ENCODE results near the gene SESN1.

SESN1 gene

DNA sequence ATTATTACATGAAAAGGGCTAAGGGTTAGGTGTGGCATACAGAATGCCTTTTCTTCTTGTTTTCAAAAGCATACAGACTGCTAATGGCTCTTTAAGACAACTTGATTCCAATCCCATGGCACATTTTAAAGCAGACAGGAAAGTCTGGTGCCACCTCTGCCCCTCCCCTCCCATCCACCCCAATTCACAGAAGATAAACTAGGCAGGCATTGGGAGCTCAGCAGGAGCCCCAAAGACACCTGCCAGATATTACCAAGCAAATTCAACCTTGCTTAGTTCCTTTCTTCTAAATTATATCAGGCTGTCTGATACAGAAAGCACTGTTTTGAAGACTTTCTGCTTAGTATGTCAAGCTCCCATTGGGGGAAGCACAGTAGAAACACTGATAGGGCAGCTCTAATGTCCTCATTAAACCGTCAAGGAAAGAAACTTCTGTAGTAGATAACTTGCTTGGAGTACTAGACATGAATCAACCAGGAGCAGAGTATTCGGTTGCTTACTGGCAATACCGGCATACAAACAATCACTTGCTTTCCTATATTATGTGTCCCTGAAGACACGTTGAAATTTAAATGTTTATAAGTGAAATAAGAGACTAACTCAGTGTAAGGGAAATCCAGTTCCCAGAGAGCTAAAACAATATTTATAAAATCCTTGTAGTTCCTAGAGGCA is 13.0 kb downstream of the SESN1 start:
- Histone ChIP-seq H3K27ac (ENCODE audit: low read depth, low read length, severe bottlenecking) (no peak overlapping the region), H3K4me1 (ENCODE audit: control insufficient read depth, insufficient read depth, low read length, poor library complexity, severe bottlenecking) (no peaks in the 10 kb centered on the region), H3K9me3 (ENCODE audit: control insufficient read depth, low read length) (no peaks in the 10 kb centered on the region), H3K4me3 (ENCODE audit: extremely low read depth, insufficient read depth, low read length, poor library complexity, severe bottlenecking) (no peak overlapping the region), H3K36me3 (ENCODE audit: control insufficient read depth, insufficient read depth, low read length) (no peaks in the 10 kb centered on the region)
- 80 to 93% methylated on average over 1 to 3 of the region's 4 CpGs for WGBS, 2 experiments (ENCODE audit: insufficient coverage in 2 of 2)

DNA sequence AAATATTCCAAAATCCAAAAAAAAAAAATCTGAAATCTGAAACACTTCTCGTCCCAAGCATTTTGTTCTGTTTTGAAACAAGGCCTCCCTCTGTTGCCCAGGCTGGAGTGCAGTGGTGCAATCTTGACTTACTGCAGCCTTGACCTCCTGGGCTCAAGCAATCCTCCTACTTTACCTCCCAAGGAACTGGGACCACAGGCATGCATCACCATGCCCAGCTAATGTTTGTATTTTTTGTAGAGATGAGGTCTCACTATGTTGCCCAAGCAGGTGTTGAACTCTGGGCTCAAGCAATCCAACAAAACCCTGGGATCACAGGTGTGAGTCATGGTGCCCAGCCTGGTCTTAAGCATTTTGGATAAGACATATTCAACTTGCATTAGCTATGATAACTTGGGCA is 13.6 kb downstream of the SESN1 start:
- 77 to 80% methylated on average over 1 of the region's 1 CpG for WGBS, 2 experiments (ENCODE audit: insufficient coverage in 2 of 2)
- no peak overlapping the region for H3K4me3 ChIP-seq (ENCODE audit: extremely low read depth, insufficient read depth, low read length, poor library complexity, severe bottlenecking)

DNA sequence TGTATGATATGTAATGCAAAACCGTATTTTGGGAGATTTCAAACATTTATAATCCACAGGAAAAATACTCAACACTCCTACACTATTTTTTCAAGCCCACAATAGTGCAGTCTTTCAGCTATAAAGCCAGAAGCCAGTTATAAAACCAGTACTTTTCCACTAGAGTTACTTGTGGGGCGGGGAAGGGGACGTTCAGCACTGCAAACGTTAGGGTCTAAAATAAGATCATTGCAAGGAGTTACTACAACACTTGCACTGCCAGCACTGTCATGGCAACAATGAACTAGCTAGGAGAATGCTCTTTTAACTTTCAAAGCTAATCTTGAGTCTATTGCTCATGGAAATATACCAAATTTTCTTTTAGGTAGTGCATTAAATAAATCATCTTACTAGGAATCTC is 14.7 kb downstream of the SESN1 start:
- H3K27ac ChIP-seq (ENCODE audit: low read depth, low read length, severe bottlenecking) = no peak overlapping the region
- 60 to 62% methylated on average over 1 to 2 of the region's 4 CpGs for WGBS, 2 experiments (ENCODE audit: insufficient coverage in 2 of 2)

More for the DNA sequence above, 13.6 kb downstream of the SESN1 start:
- Histone ChIP-seq H3K9me3 (ENCODE audit: control insufficient read depth, low read length) (no peaks in the 10 kb centered on the region), H3K27ac (ENCODE audit: low read depth, low read length, severe bottlenecking) (no peak overlapping the region), H3K4me1 (ENCODE audit: control insufficient read depth, insufficient read depth, low read length, poor library complexity, severe bottlenecking) (no peaks in the 10 kb centered on the region), H3K36me3 (ENCODE audit: control insufficient read depth, insufficient read depth, low read length) (no peaks in the 10 kb centered on the region)

DNA sequence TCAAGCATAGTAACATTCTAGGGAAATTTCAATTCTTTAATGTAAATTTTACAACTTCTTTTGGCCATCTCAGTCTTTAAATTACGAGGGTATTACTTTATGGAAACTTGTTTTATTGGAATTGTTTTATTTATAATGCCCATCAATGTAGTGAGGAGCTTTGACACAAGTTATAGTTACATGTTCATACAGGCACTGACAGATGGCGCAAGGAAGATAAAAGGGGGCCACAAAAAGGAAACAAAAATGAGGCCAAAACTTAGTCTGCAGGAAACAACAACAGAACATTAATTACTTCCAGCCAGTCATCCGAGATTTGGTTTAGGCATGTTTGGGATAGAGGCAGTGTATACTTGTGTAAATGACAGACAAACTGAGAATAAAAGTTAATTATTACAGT is 18.3 kb downstream of the SESN1 start:
- Histone ChIP-seq H3K36me3 (ENCODE audit: control insufficient read depth, insufficient read depth, low read length) (no peaks in the 10 kb centered on the region), H3K27ac (ENCODE audit: low read depth, low read length, severe bottlenecking) (no peak overlapping the region), H3K4me3 (ENCODE audit: extremely low read depth, insufficient read depth, low read length, poor library complexity, severe bottlenecking) (no peak overlapping the region), H3K9me3 (ENCODE audit: control insufficient read depth, low read length) (no peaks in the 10 kb centered on the region), H3K4me1 (ENCODE audit: control insufficient read depth, insufficient read depth, low read length, poor library complexity, severe bottlenecking) (no peaks in the 10 kb centered on the region)
- WGBS, 2 experiments (ENCODE audit: insufficient coverage in 2 of 2) = no CpG with 5 or more reads among the region's 3 CpGs

More for the DNA sequence above, 14.7 kb downstream of the SESN1 start:
- Histone ChIP-seq H3K36me3 (ENCODE audit: control insufficient read depth, insufficient read depth, low read length) (no peaks in the 10 kb centered on the region), H3K4me3 (ENCODE audit: extremely low read depth, insufficient read depth, low read length, poor library complexity, severe bottlenecking) (no peak overlapping the region), H3K9me3 (ENCODE audit: control insufficient read depth, low read length) (no peaks in the 10 kb centered on the region), H3K4me1 (ENCODE audit: control insufficient read depth, insufficient read depth, low read length, poor library complexity, severe bottlenecking) (no peaks in the 10 kb centered on the region)

DNA sequence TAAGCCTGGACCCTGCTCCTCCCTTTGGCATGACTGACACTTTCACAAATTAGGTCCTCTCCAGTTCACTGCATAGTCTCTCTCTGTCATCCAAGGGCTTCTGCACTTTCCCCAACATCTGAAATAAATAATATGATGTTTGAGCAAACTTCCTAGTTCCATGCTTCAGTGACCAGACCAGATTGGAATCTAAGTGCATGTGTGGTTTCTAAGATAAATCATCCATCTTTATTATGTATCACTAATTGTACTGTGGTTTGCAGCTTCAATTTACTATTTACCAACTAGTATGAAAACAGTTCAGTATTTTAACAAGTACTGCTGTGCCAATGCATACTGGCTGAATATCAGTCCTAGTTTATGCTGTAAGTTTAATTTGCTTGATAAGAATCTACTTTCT is 18.7 kb downstream of the SESN1 start:
- H3K9me3 ChIP-seq (ENCODE audit: control insufficient read depth, low read length) = no peaks in the 10 kb centered on the region
- no peak overlapping the region for H3K4me3 ChIP-seq (ENCODE audit: extremely low read depth, insufficient read depth, low read length, poor library complexity, severe bottlenecking)
- H3K36me3 ChIP-seq (ENCODE audit: control insufficient read depth, insufficient read depth, low read length) = no peaks in the 10 kb centered on the region
- no peak overlapping the region for H3K27ac ChIP-seq (ENCODE audit: low read depth, low read length, severe bottlenecking)
- no peaks in the 10 kb centered on the region for H3K4me1 ChIP-seq (ENCODE audit: control insufficient read depth, insufficient read depth, low read length, poor library complexity, severe bottlenecking)

DNA sequence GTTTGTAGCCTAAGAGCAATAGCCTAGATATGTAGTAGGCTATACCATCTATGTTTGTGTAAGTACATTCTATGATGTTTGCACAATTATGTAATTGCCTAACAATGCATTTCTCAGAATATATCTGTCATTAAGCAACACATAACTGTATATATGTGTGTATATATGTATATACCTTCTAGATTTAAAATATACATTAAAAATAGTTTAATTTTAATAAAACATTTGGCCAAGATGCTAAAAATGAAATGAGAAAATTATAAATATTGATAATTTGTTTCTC is 20.6 kb downstream of the SESN1 start:
- Histone ChIP-seq H3K4me3 (ENCODE audit: extremely low read depth, insufficient read depth, low read length, poor library complexity, severe bottlenecking) (no peak overlapping the region), H3K36me3 (ENCODE audit: control insufficient read depth, insufficient read depth, low read length) (no peaks in the 10 kb centered on the region), H3K27ac (ENCODE audit: low read depth, low read length, severe bottlenecking) (no peak overlapping the region), H3K4me1 (ENCODE audit: control insufficient read depth, insufficient read depth, low read length, poor library complexity, severe bottlenecking) (no peaks in the 10 kb centered on the region), H3K9me3 (ENCODE audit: control insufficient read depth, low read length) (no peaks in the 10 kb centered on the region)

DNA sequence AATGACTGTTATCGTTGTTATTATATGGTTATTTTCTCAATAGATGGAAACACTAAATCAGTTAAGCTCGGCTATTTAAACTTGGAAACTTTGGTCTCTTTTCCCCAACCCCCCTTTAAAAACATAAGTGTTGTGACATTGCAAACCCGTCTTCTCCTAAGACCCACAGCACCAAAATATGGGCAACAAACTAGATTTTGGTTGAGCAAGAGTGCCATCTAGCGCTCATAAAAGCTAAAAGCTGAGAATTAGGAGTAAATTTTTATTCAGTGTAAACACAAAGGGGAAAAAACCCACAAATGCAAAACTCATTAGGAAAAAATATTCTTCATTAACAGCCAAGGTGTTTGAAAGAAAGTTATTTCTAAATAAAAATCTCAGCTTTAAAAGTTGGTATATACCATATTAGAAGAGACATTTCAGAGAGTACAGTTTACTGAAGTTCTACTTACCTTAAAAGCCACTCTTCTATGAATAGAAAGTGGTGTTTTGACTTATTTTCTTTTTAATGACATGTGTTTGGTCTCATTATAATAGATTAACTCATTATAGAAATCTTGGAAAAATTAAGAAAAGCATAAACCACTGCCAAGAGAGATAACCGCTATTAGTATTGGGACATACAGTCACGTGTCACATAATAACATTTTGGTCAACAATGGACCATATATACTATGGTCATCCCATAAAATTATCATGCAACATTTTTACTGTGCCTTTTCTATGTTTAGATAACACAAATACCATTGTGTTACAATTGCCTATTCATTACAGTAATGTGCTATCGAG is 21.1 kb downstream of the SESN1 start:
- no peaks in the 10 kb centered on the region for H3K36me3 ChIP-seq (ENCODE audit: control insufficient read depth, insufficient read depth, low read length)
- no peaks in the 10 kb centered on the region for H3K4me1 ChIP-seq (ENCODE audit: control insufficient read depth, insufficient read depth, low read length, poor library complexity, severe bottlenecking)

DNA sequence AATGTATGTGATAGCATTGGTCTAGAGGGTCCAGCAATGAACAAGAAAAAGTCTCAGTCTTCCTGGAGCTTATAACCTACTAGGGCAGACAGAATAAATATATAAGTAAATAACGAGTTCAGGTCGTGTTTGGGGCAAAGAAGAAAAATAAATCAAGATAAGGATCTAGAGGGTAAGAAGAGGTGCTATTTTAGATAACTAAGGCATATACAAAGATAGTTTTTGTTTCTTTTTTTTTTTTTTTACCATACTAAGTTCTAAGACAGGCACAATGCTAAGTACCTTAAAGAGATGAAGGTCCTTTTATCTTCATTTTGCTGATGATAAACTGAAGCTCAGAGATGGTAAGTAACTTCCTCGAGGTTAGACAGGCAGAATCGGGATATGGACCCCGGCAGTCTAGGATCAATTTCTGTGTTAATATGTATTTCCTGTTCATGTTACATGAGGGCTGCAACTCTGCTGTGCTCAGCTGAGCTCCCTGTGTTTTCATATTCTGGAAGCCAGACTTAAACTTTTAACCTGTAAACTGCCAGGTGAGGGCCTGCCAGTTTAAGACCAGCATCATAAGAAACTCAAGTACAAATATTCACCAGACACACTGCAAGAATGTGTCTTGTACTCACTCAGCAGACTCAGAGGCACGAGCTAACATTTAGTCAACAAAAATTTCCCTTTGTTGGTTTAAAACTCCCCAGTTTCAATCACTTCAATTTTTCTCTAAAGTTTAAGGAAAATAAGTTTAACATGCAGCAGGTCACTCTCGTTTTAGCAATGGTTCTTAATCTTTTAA is 23.3 kb downstream of the SESN1 start:
- Histone ChIP-seq H3K27ac (ENCODE audit: low read depth, low read length, severe bottlenecking) (no peak overlapping the region), H3K4me3 (ENCODE audit: extremely low read depth, insufficient read depth, low read length, poor library complexity, severe bottlenecking) (no peak overlapping the region), H3K4me1 (ENCODE audit: control insufficient read depth, insufficient read depth, low read length, poor library complexity, severe bottlenecking) (no peaks in the 10 kb centered on the region), H3K9me3 (ENCODE audit: control insufficient read depth, low read length) (no peaks in the 10 kb centered on the region), H3K36me3 (ENCODE audit: control insufficient read depth, insufficient read depth, low read length) (no peaks in the 10 kb centered on the region)
- 67 to 84% methylated on average over 2 to 5 of the region's 7 CpGs for WGBS, 2 experiments (ENCODE audit: insufficient coverage in 2 of 2)

More for the DNA sequence above, 21.1 kb downstream of the SESN1 start:
- Histone ChIP-seq H3K9me3 (ENCODE audit: control insufficient read depth, low read length) (no peaks in the 10 kb centered on the region), H3K4me3 (ENCODE audit: extremely low read depth, insufficient read depth, low read length, poor library complexity, severe bottlenecking) (no peak overlapping the region), H3K27ac (ENCODE audit: low read depth, low read length, severe bottlenecking) (no peak overlapping the region)
- 100% methylated on average over 1 of the region's 7 CpGs; no CpG with 5 or more reads in 1 of the 2 experiments for WGBS, 2 experiments (ENCODE audit: insufficient coverage in 2 of 2)

DNA sequence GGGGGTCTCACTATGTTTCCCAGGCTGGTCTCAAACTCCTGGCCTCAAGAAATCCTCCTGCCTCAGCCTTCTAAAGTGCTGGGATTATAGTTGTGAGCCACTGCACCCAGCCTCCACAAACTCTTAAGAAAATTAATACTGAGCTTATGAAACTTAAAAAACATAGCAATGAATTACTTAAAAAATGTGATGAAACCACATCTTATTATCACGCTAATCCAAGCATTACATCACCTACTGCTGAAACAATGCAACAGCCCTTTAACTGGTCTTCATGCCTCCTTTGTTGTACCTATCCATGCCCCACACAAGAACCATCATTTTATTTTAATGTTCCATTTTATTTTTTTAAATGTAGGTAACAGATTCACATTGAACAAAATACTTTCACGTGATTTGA is 24.9 kb downstream of the SESN1 start:
- Histone ChIP-seq H3K9me3 (ENCODE audit: control insufficient read depth, low read length) (no peaks in the 10 kb centered on the region), H3K4me1 (ENCODE audit: control insufficient read depth, insufficient read depth, low read length, poor library complexity, severe bottlenecking) (no peaks in the 10 kb centered on the region), H3K4me3 (ENCODE audit: extremely low read depth, insufficient read depth, low read length, poor library complexity, severe bottlenecking) (no peak overlapping the region), H3K27ac (ENCODE audit: low read depth, low read length, severe bottlenecking) (no peak overlapping the region), H3K36me3 (ENCODE audit: control insufficient read depth, insufficient read depth, low read length) (no peaks in the 10 kb centered on the region)
- 90% methylated on average over 2 of the region's 2 CpGs; no CpG with 5 or more reads in 1 of the 2 experiments for WGBS, 2 experiments (ENCODE audit: insufficient coverage in 2 of 2)

DNA sequence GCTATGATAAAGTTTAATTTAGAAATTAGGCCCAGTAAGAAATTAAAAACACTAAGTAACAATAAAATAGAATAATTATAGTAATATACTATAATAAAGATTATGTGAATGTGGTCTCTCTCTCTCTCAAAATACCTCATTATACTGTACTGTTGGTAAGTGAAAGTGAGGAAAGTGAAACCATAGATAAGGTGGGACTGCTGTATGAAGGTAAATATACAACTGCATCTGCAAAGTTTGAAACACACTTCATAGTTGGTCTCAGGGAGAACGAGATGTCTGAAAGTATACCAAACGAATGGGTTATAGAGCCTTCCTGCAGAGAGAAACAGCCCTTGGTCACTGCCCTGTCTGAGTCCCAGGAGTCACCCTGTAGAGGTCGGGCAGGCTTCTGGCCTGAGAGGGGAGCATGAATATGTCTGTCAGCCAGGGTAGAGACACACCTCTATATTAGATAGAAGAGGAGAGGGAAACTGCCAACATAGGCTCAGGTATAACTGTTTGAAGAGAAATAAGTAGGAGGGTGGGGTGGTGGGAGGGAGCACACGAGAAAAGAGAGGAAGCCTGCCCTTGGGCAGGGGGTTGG is 31.8 kb downstream of the SESN1 start:
- Histone ChIP-seq H3K27ac (ENCODE audit: low read depth, low read length, severe bottlenecking) (no peak overlapping the region), H3K4me3 (ENCODE audit: extremely low read depth, insufficient read depth, low read length, poor library complexity, severe bottlenecking) (no peak overlapping the region), H3K36me3 (ENCODE audit: control insufficient read depth, insufficient read depth, low read length) (no peaks in the 10 kb centered on the region), H3K4me1 (ENCODE audit: control insufficient read depth, insufficient read depth, low read length, poor library complexity, severe bottlenecking) (peaks cover 3% of the 10 kb centered on the region), H3K9me3 (ENCODE audit: control insufficient read depth, low read length) (no peaks in the 10 kb centered on the region)
- WGBS, 2 experiments (ENCODE audit: insufficient coverage in 2 of 2) = 82 to 100% methylated on average over 1 to 3 of the region's 4 CpGs

All from mesodermal cell (in vitro differentiated cells).